ENCODE data around the gene UBE2O. TPM values are rescaled to one million over a fixed set of nuclear protein-coding genes. Genes with fewer than 3 reads are reported as not detected.

Gene UBE2O
- total RNA-seq, 1 experiment from 2014 or later: 52.6 TPM

DNA sequence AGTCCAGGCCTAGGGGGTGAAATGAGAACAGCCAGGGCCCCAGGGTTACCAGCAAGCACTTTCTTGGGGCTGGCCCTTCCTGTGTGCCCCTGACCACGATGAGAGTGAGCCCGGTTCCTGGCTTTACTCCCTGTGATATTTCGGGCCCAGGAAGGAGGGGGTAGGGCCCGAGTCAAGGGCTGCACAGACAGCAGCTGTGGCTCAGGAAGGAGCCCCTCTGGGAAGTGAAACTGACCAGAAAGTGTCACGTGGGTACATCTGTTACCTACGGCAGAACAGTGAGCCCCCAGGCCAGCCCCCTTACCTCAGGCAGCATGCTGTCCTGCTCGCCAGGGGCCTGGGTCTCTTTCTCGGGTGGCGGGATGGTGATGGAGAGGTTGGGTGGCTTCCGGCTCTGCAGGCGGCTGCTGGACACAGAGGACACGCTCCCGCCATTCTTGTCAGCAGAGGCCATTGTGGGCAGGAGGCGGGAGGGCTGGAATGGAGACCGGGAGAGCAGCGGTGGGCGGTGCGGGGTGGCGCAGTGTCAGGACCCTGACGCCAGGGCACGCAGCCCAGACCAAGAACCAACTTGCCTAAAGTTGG is 28.2 kb upstream of the UBE2O start:
- no peak overlapping the region for H3K27ac ChIP-seq (ENCODE audit: insufficient read length, low read depth, low read length)
- H3K9ac ChIP-seq (ENCODE audit: extremely low read depth, insufficient read length, low read length): no peak overlapping the region
- no peak overlapping the region for H3K23ac ChIP-seq (ENCODE audit: insufficient read length, low read depth, low read length)
- no peak overlapping the region for H2BK5ac ChIP-seq (ENCODE audit: insufficient read length, low read length)
- Mint-ChIP-seq H3K27ac (no peak overlapping the region; a peak in 1 of 7 replicates), H3K9me3 (no peaks in the 10 kb centered on the region), H3K4me3 (no peak overlapping the region), H3K27me3 (ENCODE audit: low read depth) (peaks cover 2% of the 10 kb centered on the region; the same call in 1 of the 2 replicates), H3K4me1 (peaks cover 0 to 8% of the 10 kb centered on the region in 2 experiments; a peak in 2 of 4 replicates), H3K36me3 (ENCODE audit: insufficient read depth in 1 of 3, low read depth in 3 of 3) (peaks cover 1 to 8% (median 4%) of the 10 kb centered on the region in 3 experiments; a peak in 4 of 7 replicates)
- no peak overlapping the region; the same call in 1 of the 2 replicates for H3K14ac ChIP-seq (ENCODE audit: insufficient read depth, low read length)
- no CpG with 5 or more reads among the region's 21 CpGs for WGBS (ENCODE audit: extremely low coverage, insufficient read length, low lambda C conversion rate)
- H2BK12ac ChIP-seq (ENCODE audit: insufficient read length, low read depth, low read length): no peak overlapping the region
- no peaks in the 10 kb centered on the region for H3K4me1 ChIP-seq (ENCODE audit: insufficient read depth, low read length)
- no peaks in the 10 kb centered on the region for H3K27me3 ChIP-seq (ENCODE audit: insufficient read depth, low read length)
- no peak for DNase-seq
- H3K56ac ChIP-seq (ENCODE audit: insufficient read length, low read depth, low read length): no peak overlapping the region
- H3K79me1 ChIP-seq (ENCODE audit: insufficient read depth, low read depth, low read length, poor library complexity, severe bottlenecking): no peaks in the 10 kb centered on the region
- H3K9me3 ChIP-seq (ENCODE audit: control insufficient read depth, low read depth, low read length): no peaks in the 10 kb centered on the region
- no peak overlapping the region for H2AK5ac ChIP-seq (ENCODE audit: insufficient read length, low read length)
- no peak overlapping the region for H2BK120ac ChIP-seq (ENCODE audit: low read depth, low read length, poor library complexity, severe bottlenecking)
- no peak overlapping the region for H2BK20ac ChIP-seq (ENCODE audit: low read depth, low read length, poor library complexity, severe bottlenecking)
- H2AFZ ChIP-seq (ENCODE audit: low read length): no peak overlapping the region
- H3K23me2 ChIP-seq (ENCODE audit: insufficient read length, low read depth, low read length, poor library complexity, severe bottlenecking): no peaks in the 10 kb centered on the region
- H2BK15ac ChIP-seq (ENCODE audit: low read depth, low read length): no peak overlapping the region
- H3K4me2 ChIP-seq (ENCODE audit: insufficient read depth, insufficient read length, low read length): no peak overlapping the region
- no peak overlapping the region for H3K18ac ChIP-seq (ENCODE audit: insufficient read length, low read depth, low read length)
- no peak overlapping the region for H4K91ac ChIP-seq (ENCODE audit: insufficient read length, low read depth, low read length)
- H4K20me1 ChIP-seq (ENCODE audit: control insufficient read depth, insufficient read depth, insufficient read length): no peaks in the 10 kb centered on the region
- H4K8ac ChIP-seq (replicated peaks; ENCODE audit: insufficient read length, low read depth, low read length): no peak overlapping the region
- no peaks in the 10 kb centered on the region for H3K79me2 ChIP-seq (ENCODE audit: insufficient read depth, low read length)
- no peak overlapping the region for H3K4ac ChIP-seq (ENCODE audit: low read depth, low read length)
- H3T11ph ChIP-seq (ENCODE audit: low read length): no peak overlapping the region
- TF ChIP-seq, protein P1, sequence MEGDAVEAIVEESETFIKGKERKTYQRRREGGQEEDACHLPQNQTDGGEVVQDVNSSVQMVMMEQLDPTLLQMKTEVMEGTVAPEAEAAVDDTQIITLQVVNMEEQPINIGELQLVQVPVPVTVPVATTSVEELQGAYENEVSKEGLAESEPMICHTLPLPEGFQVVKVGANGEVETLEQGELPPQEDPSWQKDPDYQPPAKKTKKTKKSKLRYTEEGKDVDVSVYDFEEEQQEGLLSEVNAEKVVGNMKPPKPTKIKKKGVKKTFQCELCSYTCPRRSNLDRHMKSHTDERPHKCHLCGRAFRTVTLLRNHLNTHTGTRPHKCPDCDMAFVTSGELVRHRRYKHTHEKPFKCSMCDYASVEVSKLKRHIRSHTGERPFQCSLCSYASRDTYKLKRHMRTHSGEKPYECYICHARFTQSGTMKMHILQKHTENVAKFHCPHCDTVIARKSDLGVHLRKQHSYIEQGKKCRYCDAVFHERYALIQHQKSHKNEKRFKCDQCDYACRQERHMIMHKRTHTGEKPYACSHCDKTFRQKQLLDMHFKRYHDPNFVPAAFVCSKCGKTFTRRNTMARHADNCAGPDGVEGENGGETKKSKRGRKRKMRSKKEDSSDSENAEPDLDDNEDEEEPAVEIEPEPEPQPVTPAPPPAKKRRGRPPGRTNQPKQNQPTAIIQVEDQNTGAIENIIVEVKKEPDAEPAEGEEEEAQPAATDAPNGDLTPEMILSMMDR (conservative IDR thresholded peaks at IDR 0.05): no peak
- H4K5ac ChIP-seq (ENCODE audit: insufficient read length, low read depth, low read length): no peak overlapping the region
